Measurements from ENCODE around the gene OR5AN1.

Gene OR5AN1

DNA sequence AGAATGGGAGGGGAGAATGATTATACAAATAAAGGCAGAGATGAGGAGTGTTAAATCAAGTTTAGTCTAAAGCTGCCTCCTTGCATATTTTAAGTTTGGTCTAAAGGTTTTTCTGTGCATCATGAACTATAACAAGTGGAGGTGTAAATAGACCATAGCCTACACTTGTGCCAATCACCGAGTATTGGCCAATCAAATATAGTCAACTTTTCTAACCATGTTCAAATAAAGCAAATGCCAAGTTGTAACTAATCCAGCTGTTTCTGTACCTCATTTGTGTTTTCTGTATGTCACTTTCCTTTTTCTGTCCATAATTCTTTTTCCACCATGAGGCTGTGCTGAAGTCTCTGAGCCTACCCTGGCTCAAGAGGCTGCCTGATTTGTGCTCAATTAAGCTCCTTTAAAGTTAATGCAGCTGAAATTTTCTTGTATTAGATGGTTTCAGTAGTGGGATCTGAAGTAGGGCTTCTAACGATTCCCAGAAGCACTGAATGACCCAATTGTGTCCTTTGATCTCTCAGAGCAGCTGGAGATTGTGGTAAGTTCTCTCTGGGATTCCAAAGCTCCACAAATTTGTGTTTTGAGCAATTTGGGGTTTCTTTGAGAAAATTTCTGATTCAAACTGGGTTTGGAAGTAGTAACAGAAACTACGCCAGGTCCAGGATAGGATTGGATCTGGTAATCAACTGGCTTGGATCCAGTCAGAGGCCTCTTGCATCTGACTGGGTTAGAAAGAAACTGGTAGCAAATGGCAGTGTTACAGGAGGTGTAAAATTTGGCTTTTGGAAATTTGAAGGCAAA, 42.0 kb downstream of the OR5AN1 start:
- no peak for DNase-seq (ENCODE audit: insufficient read length, low spot score)
- no peak for FAIRE-seq
- TF ChIP-seq POLR2A (IDR thresholded peaks at IDR 0.05; ENCODE audit: low read depth, low read length), result no peak

DNA sequence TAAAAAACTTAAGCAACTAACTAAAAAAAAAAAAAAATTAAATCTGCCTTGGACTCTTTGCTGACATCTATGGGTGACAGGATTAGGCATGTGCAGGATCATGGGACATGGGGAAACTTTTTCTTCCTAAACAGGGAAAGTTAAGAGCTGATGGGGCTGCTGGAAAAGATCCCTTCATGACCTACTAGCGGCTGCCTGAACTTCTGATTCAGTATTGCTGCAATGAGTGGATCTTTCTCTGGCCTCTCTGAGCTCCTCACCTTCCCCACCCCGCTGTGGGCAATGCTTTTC, 42.5 kb downstream of the OR5AN1 start:
- FAIRE-seq (no peak), DNase-seq (ENCODE audit: insufficient read length, low spot score) (no peak)
- no peak for TF ChIP-seq POLR2A (IDR thresholded peaks at IDR 0.05; ENCODE audit: low read depth, low read length)

DNA sequence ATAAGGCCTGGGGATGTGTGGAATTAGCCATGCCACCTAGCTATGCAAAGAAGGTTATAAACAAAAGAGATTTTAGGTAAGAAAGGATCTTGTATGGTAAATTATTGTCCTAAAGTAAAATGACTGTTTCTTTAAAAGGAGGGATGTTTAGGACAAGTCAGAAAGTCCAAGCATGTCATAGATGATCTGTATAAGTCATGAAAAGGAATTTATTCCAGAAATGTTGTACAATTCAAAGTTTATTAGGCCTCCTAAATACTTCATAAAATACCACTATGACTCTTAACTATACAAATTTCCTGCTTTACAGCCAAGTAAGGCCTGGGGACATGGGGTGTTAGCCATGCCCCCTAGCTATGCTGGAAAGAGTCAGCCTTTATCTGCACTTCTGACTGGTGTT, 44.9 kb downstream of the OR5AN1 start:
- no peak for FAIRE-seq
- DNase-seq (ENCODE audit: insufficient read length, low spot score), result no peak

DNA sequence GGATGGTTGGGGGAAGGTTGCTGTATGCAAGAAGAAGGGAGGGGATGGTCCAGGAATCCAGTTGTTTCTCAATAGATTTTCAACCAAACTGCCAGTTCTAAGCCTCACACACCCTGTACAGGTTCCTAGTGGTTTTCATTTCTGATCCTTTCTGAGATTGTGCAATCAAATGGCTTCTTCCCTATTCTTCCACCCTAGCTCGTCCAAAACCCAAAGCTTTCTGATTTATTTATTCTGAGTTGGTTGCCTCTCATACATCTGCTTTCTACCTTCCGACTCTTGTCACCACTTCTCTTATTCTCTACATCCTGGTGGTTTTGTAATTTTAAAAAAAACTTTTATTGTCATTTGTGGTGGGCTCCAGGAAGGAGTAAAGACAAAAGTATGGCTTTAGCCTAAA, 55.0 kb downstream of the OR5AN1 start:
- FAIRE-seq (no peak), DNase-seq (ENCODE audit: insufficient read length, low spot score) (no peak)
- no peak for TF ChIP-seq POLR2A (IDR thresholded peaks at IDR 0.05; ENCODE audit: low read depth, low read length)

More for the DNA sequence above, 44.9 kb downstream of the OR5AN1 start:
- no peak for TF ChIP-seq POLR2A (IDR thresholded peaks at IDR 0.05; ENCODE audit: low read depth, low read length)

DNA sequence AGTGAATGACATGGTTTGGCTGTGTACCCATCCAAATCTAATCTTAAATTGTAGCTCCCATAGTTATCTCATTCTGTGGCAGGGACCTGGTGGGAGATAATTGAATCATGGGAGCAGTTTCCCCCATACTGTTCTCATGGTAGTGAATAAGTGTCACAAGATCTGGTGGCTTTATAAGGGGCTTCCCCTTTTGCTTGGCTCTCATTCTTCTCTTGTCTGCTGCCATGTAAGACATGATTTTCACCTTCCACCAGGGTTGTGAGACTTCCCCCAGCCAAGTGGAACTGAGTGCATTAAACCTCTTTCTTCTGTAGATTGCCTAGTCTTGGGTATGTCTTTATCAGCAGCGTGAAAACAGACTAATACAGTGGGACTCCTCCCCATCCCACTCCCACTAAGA, 56.4 kb downstream of the OR5AN1 start:
- TF ChIP-seq POLR2A (IDR thresholded peaks at IDR 0.05; ENCODE audit: low read depth, low read length), result no peak
- FAIRE-seq (no peak), DNase-seq (ENCODE audit: insufficient read length, low spot score) (no peak)

DNA sequence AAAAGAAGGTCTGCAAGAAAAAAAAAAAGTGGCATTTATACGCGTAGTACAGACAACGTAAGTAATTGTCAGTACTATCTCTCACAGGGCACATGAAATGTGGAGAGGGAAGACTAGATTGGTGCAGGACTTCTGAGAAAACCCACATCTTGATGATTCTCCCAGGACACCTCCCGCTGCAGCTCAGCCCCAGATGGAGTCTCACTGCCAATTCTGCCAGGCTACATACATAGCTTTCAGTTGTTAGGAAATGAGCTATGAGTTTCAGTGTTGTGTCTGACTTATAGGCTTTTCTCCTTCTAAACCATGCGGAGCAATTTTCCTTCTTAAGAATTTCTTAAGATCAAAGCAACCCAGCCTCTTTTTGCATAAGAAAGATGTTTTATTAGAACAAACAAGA, 57.9 kb downstream of the OR5AN1 start:
- FAIRE-seq, result no peak
- no peak for DNase-seq (ENCODE audit: insufficient read length, low spot score)
- TF ChIP-seq POLR2A (IDR thresholded peaks at IDR 0.05; ENCODE audit: low read depth, low read length), result no peak

DNA sequence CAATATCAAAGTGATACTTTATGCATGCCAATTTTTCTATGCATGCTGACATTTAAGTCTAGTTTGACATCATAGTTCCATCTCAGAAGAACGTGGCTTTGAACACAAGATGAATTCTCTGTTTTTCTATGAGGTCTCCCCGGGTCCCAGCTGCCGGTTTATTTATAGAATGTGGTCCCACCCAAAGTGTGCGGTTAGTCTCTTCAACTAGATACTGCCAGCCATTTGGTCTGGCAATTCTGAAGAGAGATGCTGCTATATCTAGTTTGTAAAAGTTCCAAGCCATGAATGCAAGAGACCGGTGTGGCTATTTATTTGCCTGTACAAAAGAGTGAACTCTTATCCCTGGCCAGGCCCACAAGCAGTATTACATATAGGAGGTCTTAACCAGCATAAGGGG, 58.3 kb downstream of the OR5AN1 start:
- no peak for TF ChIP-seq POLR2A (IDR thresholded peaks at IDR 0.05; ENCODE audit: low read depth, low read length)
- DNase-seq (ENCODE audit: insufficient read length, low spot score), result no peak
- FAIRE-seq, result no peak

DNA sequence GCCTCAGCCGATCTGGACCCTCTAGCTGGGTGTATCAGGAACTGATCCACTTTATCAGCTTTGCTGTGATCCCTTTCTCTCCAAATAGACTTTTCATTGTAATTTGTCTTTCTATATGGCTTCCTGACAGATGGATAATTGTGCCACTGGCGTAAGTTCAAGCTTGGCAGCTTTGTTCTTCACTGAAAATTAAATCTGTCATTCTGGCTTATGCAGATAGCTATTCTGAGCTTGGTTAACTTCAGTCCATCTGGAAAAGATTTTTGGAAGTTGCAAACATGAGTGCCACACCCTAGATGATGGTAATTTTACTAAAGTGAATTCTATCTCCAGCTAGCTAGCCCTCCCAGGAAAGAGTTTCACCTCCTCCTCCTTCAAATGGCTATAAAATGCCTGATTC, 59.5 kb downstream of the OR5AN1 start:
- TF ChIP-seq POLR2A (IDR thresholded peaks at IDR 0.05; ENCODE audit: low read depth, low read length), result no peak
- no peak for DNase-seq (ENCODE audit: insufficient read length, low spot score)
- FAIRE-seq, result no peak
